ENCODE measurements around the gene CLIC1. TPM values are rescaled to one million over a fixed set of nuclear protein-coding genes. Genes with fewer than 3 reads are reported as not detected.

CLIC1 gene
- total and polyA plus RNA-seq, 5 donors from 2014 or later = 192 to 771 (median 521) TPM

- no peaks in the 10 kb centered on the region for H3K27me3 ChIP-seq (ENCODE audit: control insufficient read depth, insufficient read depth, low read length)
- peak overlapping the region; percentile 66 to 89 (median 74) for H3K27ac Mint-ChIP-seq
- no peak for ATAC-seq (ENCODE audit: low read depth in 2 of 2)
- peaks cover 12 to 83% (median 46%) of the 10 kb centered on the region in 4 donors for H3K4me1 Mint-ChIP-seq
- no peaks in the 10 kb centered on the region for H3K9me3 ChIP-seq (ENCODE audit: control insufficient read depth in 2 of 2, low read length in 2 of 2)
- H3K4me1 ChIP-seq (ENCODE audit: control insufficient read depth, insufficient read depth, low read length, poor library complexity, severe bottlenecking) = peaks cover 64% of the 10 kb centered on the region
- peak overlapping the region; percentile 91 for H3K27ac ChIP-seq (ENCODE audit: insufficient read depth, low read length, poor library complexity, severe bottlenecking)
- H3K27me3 Mint-ChIP-seq = no peaks in the 10 kb centered on the region
- DNase-seq = no peak
- H3K9me3 Mint-ChIP-seq = no peaks in the 10 kb centered on the region
- H3K36me3 ChIP-seq (ENCODE audit: control insufficient read depth, insufficient read depth, low read length) = peaks cover 35% of the 10 kb centered on the region
- peak overlapping the region; percentile 93 for H3K4me3 ChIP-seq (ENCODE audit: low read depth, low read length)
- peaks cover 18% of the 10 kb centered on the region for H3K36me3 Mint-ChIP-seq
- peak overlapping the region; percentile 97 to 99 (median 98) for H3K4me3 Mint-ChIP-seq
These were observed 2.6 kb downstream of the CLIC1 start for GRCh38 chr6:31733734-31734133.

- Mint-ChIP-seq H3K27me3 (no peaks in the 10 kb centered on the region), H3K9me3 (no peaks in the 10 kb centered on the region), H3K27ac (peak overlapping the region in 2 of 3 donors; percentile 17 to 31), H3K4me1 (peaks cover 0 to 78% (median 30%) of the 10 kb centered on the region in 4 donors), H3K4me3 (peak overlapping the region; percentile 7 to 88 (median 52)), H3K36me3 (peaks cover 18% of the 10 kb centered on the region)
- peaks cover 53% of the 10 kb centered on the region for H3K4me1 ChIP-seq (ENCODE audit: control insufficient read depth, insufficient read depth, low read length, poor library complexity, severe bottlenecking)
- peaks cover 35% of the 10 kb centered on the region for H3K36me3 ChIP-seq (ENCODE audit: control insufficient read depth, insufficient read depth, low read length)
- H3K9me3 ChIP-seq (ENCODE audit: control insufficient read depth in 2 of 2, low read length in 2 of 2) = no peaks in the 10 kb centered on the region
- H3K4me3 ChIP-seq (ENCODE audit: low read depth, low read length) = no peak overlapping the region
- no peaks in the 10 kb centered on the region for H3K27me3 ChIP-seq (ENCODE audit: control insufficient read depth, insufficient read depth, low read length)
- DNase-seq (no peak), ATAC-seq (ENCODE audit: low read depth in 2 of 2) (no peak)
- peak overlapping the region; percentile 23 for H3K27ac ChIP-seq (ENCODE audit: insufficient read depth, low read length, poor library complexity, severe bottlenecking)
These were observed 4.3 kb downstream of the CLIC1 start for GRCh38 chr6:31732029-31732428.

DNA sequence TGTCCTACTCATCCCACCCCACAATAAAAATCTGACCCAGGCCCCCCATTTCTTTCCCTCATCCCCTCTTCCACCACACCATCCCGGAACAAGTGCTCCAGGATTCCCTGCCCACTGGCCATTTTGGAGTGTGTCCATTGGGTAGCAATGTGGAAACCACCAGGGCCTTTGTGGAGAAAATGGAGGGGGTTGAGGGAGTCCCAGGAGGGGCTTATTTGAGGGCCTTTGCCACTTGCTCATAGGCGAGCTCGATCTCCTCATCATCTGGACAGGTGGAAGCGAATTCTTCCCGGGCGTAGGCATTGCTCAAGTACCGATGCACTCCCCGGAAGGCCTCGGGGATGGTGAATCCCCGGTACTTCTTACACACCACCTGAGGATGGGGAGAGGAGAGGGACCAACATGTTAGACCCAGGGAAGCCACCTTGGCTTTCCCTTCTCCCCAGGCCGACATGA, 5.7 kb downstream of the CLIC1 start:
- no peaks in the 10 kb centered on the region for H3K27me3 Mint-ChIP-seq
- Histone ChIP-seq H3K4me3 (ENCODE audit: low read depth, low read length) (no peak overlapping the region), H3K27ac (ENCODE audit: insufficient read depth, low read length, poor library complexity, severe bottlenecking) (peak overlapping the region; percentile 71), H3K4me1 (ENCODE audit: control insufficient read depth, insufficient read depth, low read length, poor library complexity, severe bottlenecking) (peaks cover 40% of the 10 kb centered on the region), H3K36me3 (ENCODE audit: control insufficient read depth, insufficient read depth, low read length) (peaks cover 35% of the 10 kb centered on the region), H3K27me3 (ENCODE audit: control insufficient read depth, insufficient read depth, low read length) (no peaks in the 10 kb centered on the region), H3K9me3 (ENCODE audit: control insufficient read depth in 2 of 2, low read length in 2 of 2) (no peaks in the 10 kb centered on the region)
- H3K36me3 Mint-ChIP-seq = peaks cover 19% of the 10 kb centered on the region
- peak overlapping the region; percentile 81 to 98 (median 96) for H3K4me3 Mint-ChIP-seq
- ATAC-seq (ENCODE audit: low read depth in 2 of 2) (no peak), DNase-seq (no peak)
- H3K9me3 Mint-ChIP-seq = peaks cover 0 to 1% (median 0%) of the 10 kb centered on the region in 7 donors
- H3K27ac Mint-ChIP-seq = peak overlapping the region in 2 of 3 donors; percentile 90 to 92
- peaks cover 0 to 71% (median 30%) of the 10 kb centered on the region in 4 donors for H3K4me1 Mint-ChIP-seq

GRCh38 chr6:31729979-31730630, 6.2 kb downstream of the CLIC1 start:
- H3K27ac ChIP-seq (ENCODE audit: insufficient read depth, low read length, poor library complexity, severe bottlenecking) = peak overlapping the region; percentile 71
- peak overlapping the region; percentile 79 for H3K4me3 ChIP-seq (ENCODE audit: low read depth, low read length)
- DNase-seq (peak; percentile 65 to 72 (median 67)), ATAC-seq (ENCODE audit: low read depth in 2 of 2) (peak; percentile 32 to 36)
- Mint-ChIP-seq H3K27ac (peak overlapping the region; percentile 90 to 92 (median 91)), H3K27me3 (no peaks in the 10 kb centered on the region), H3K9me3 (peaks cover 0 to 1% (median 0%) of the 10 kb centered on the region in 7 donors), H3K4me3 (peak overlapping the region; percentile 81 to 98 (median 96)), H3K4me1 (peaks cover 0 to 66% (median 28%) of the 10 kb centered on the region in 4 donors), H3K36me3 (peaks cover 21% of the 10 kb centered on the region)
- peaks cover 37% of the 10 kb centered on the region for H3K4me1 ChIP-seq (ENCODE audit: control insufficient read depth, insufficient read depth, low read length, poor library complexity, severe bottlenecking)
- no peaks in the 10 kb centered on the region for H3K9me3 ChIP-seq (ENCODE audit: control insufficient read depth in 2 of 2, low read length in 2 of 2)
- no peaks in the 10 kb centered on the region for H3K27me3 ChIP-seq (ENCODE audit: control insufficient read depth, insufficient read depth, low read length)
- peaks cover 35% of the 10 kb centered on the region for H3K36me3 ChIP-seq (ENCODE audit: control insufficient read depth, insufficient read depth, low read length)

DNA sequence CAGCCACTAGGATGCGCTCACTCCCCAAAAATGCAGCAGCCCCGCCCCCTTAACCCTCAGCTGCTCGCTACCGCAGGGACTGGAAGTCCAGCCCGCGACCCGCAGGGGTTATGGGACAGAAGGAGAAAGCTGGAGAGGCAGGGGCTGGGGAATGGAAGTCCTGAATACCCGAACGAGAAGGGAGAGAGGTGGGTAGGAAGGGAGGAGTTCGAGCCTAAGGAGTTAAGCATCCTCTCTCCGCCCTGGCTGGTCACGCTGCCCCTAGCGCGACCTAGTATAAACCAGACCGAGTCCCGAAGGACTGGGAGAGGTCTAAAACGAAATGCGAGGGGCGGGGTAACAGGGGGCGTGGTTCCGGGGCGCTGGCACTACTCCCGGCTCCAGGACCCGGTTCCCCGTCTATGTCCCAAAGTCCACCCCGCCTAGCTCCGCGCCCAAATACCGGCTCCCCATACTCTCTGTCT, 6.8 kb downstream of the CLIC1 start:
- peak; percentile 70 for ATAC-seq (ENCODE audit: low read depth in 2 of 2)
- peak overlapping the region; percentile 82 to 90 (median 89) for H3K27ac Mint-ChIP-seq
- peaks cover 0 to 1% (median 0%) of the 10 kb centered on the region in 7 donors for H3K9me3 Mint-ChIP-seq
- no peaks in the 10 kb centered on the region for H3K27me3 Mint-ChIP-seq
- peak; percentile 75 to 85 (median 79) for DNase-seq
- Histone ChIP-seq H3K27ac (ENCODE audit: insufficient read depth, low read length, poor library complexity, severe bottlenecking) (peak overlapping the region; percentile 71), H3K9me3 (ENCODE audit: control insufficient read depth in 2 of 2, low read length in 2 of 2) (no peaks in the 10 kb centered on the region), H3K4me1 (ENCODE audit: control insufficient read depth, insufficient read depth, low read length, poor library complexity, severe bottlenecking) (peaks cover 31% of the 10 kb centered on the region), H3K27me3 (ENCODE audit: control insufficient read depth, insufficient read depth, low read length) (no peaks in the 10 kb centered on the region), H3K36me3 (ENCODE audit: control insufficient read depth, insufficient read depth, low read length) (peaks cover 35% of the 10 kb centered on the region), H3K4me3 (ENCODE audit: low read depth, low read length) (peak overlapping the region; percentile 79)
- peaks cover 21% of the 10 kb centered on the region for H3K36me3 Mint-ChIP-seq
- H3K4me1 Mint-ChIP-seq = peaks cover 0 to 60% (median 26%) of the 10 kb centered on the region in 4 donors
- peak overlapping the region; percentile 81 to 98 (median 96) for H3K4me3 Mint-ChIP-seq

DNA sequence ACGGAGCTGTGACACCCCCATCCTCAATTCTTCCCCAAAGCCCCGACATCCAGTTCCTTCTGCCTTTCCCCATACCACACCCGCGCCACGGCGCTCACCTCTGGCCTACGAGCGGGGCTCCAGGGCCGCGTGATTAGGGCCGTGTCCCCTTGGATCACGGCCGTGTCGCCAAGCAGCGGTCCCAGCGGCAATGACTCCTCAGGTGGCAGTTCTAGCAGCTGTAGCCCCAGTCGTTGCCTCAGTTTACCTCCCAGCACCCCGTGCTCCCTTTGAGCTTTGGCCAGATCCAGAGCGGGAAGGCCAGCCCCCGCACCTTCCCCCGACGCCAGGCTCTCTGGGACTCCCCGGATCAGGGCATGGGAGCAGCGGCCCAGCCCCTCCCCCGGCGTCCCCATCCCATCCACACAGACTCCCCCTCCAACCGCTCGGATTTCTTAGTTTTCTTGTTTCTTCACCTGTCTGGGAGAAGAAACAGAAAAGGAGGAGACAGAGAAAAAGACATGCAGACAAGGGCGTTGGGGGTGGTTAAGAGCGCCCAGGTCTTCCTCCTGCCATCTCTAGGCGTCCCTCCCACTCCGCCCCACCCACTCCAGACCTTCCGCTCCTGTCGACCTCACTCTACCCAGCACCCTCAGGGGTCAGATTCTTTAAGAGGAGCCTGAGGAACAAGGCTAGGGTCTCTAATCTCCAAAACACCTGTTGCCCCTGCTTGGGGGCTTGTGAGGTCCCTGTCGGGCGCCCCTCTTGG, 7.4 kb downstream of the CLIC1 start, which contains the start of gene DDAH2:
Gene DDAH2, minus strand, starts transcription at position 533 of the 748 bp plus-strand sequence. Its CDS starts 138 bp downstream, at position 395.
- Mint-ChIP-seq H3K27me3 (no peaks in the 10 kb centered on the region), H3K4me3 (peak within 1 kb of the TSS; percentile 81 to 98 (median 96)), H3K27ac (peak within 1 kb of the TSS; percentile 90 to 92 (median 91)), H3K9me3 (peaks cover 0 to 1% (median 0%) of the 10 kb centered on the region in 7 donors), H3K36me3 (peaks cover 20% of the 10 kb centered on the region), H3K4me1 (peaks cover 0 to 54% (median 26%) of the 10 kb centered on the region in 4 donors)
- Histone ChIP-seq H3K27me3 (ENCODE audit: control insufficient read depth, insufficient read depth, low read length) (no peaks in the 10 kb centered on the region), H3K4me1 (ENCODE audit: control insufficient read depth, insufficient read depth, low read length, poor library complexity, severe bottlenecking) (peaks cover 25% of the 10 kb centered on the region), H3K9me3 (ENCODE audit: control insufficient read depth in 2 of 2, low read length in 2 of 2) (no peaks in the 10 kb centered on the region), H3K36me3 (ENCODE audit: control insufficient read depth, insufficient read depth, low read length) (peaks cover 32% of the 10 kb centered on the region), H3K4me3 (ENCODE audit: low read depth, low read length) (peak within 1 kb of the TSS; percentile 79), H3K27ac (ENCODE audit: insufficient read depth, low read length, poor library complexity, severe bottlenecking) (peak within 1 kb of the TSS; percentile 71)
- peak; percentile 8 to 20 for ATAC-seq (ENCODE audit: low read depth in 2 of 2)
- no peak for DNase-seq
